ENCODE data around the gene NDUFAF8. TPM values are rescaled to one million over a fixed set of nuclear protein-coding genes. Genes with fewer than 3 reads are reported as not detected.

Gene NDUFAF8
- total RNA-seq, 2 donors from 2014 or later, result 20.8 to 26.5 TPM

DNA sequence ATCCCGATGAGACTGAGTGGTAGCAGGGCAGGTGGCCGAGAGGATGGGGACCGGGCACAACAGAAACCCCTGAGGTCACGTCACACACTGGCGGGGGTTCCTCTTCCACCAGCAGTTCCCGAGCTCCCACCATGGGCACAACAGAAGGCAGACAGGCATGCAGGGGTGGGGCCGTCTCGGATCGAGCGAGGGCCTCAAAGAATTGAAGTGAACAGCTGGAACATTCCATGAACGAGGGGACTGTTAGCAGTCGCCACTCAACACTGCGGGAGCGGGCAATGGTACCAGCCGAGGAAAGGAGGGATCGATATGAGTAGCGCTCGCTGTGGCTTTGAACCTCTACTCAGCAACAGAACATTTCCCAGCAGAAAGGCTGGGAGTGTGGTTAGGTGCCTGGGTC, 21.6 kb upstream of the NDUFAF8 start:
- WGBS, 2 donors, result 85 to 92% methylated on average over 13 to 18 of the region's 18 CpGs
- H3K27me3 ChIP-seq, result no peaks in the 10 kb centered on the region
- H3K27ac ChIP-seq, result no peak overlapping the region
- H3K4me3 ChIP-seq, result no peak overlapping the region
- no peak for ATAC-seq
- no peaks in the 10 kb centered on the region for H3K36me3 ChIP-seq (replicated peaks in 1 of 2; ENCODE audit: insufficient read depth in 1 of 2, low read depth in 2 of 2)
- intact Hi-C loops (cut with DNase I), result no loop called here
- peaks cover 14% of the 10 kb centered on the region for H3K4me1 ChIP-seq
- TF ChIP-seq POLR2A (IDR thresholded peaks at IDR 0.05), result no peak
- TF ChIP-seq, protein P1, sequence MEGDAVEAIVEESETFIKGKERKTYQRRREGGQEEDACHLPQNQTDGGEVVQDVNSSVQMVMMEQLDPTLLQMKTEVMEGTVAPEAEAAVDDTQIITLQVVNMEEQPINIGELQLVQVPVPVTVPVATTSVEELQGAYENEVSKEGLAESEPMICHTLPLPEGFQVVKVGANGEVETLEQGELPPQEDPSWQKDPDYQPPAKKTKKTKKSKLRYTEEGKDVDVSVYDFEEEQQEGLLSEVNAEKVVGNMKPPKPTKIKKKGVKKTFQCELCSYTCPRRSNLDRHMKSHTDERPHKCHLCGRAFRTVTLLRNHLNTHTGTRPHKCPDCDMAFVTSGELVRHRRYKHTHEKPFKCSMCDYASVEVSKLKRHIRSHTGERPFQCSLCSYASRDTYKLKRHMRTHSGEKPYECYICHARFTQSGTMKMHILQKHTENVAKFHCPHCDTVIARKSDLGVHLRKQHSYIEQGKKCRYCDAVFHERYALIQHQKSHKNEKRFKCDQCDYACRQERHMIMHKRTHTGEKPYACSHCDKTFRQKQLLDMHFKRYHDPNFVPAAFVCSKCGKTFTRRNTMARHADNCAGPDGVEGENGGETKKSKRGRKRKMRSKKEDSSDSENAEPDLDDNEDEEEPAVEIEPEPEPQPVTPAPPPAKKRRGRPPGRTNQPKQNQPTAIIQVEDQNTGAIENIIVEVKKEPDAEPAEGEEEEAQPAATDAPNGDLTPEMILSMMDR (IDR thresholded peaks at IDR 0.05), result no peak
- H3K9me3 ChIP-seq, result no peaks in the 10 kb centered on the region
- no peak for DNase-seq

- no peak for ATAC-seq
- TF ChIP-seq, protein P1 (IDR thresholded peaks at IDR 0.05), result no peak
- TF ChIP-seq POLR2A (IDR thresholded peaks at IDR 0.05), result no peak
- intact Hi-C loops (cut with DNase I), result no loop called here
- Histone ChIP-seq H3K36me3 (replicated peaks in 1 of 2; ENCODE audit: insufficient read depth in 1 of 2, low read depth in 2 of 2) (no peaks in the 10 kb centered on the region), H3K27ac (no peak overlapping the region), H3K27me3 (no peaks in the 10 kb centered on the region), H3K4me1 (peaks cover 17% of the 10 kb centered on the region), H3K9me3 (no peaks in the 10 kb centered on the region), H3K4me3 (no peak overlapping the region)
- no peak for DNase-seq
- 85 to 91% methylated on average over 6 to 12 of the region's 13 CpGs for WGBS, 2 donors
Measured at GRCh38 chr17:81218459-81218858, 20.7 kb upstream of the NDUFAF8 start.

DNA sequence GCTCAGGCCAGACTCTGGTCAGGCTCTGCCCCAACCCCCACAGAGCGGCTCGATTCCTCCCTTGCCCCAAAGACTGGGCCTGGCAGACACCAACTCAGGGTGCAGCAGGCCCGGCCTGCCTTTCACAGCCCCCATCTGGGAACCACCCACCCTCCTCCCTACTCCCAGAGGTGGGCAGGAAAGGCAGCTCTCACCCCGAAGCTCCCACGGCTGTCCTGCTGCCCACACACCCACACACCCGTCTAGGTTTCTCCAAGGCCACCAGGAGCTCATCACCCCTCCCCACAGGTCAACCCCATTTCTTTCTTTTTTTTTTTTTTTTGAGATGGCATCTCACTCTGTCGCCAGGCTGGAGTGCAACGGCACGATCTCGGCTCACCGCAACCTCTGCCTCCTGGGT, 20.1 kb upstream of the NDUFAF8 start:
- intact Hi-C loops (cut with DNase I), result no loop called here
- WGBS, 2 donors, result 87 to 94% methylated on average over 8 to 9 of the region's 11 CpGs
- H3K9me3 ChIP-seq, result no peaks in the 10 kb centered on the region
- no peaks in the 10 kb centered on the region for H3K36me3 ChIP-seq (replicated peaks in 1 of 2; ENCODE audit: insufficient read depth in 1 of 2, low read depth in 2 of 2)
- no peak for ATAC-seq
- DNase-seq, result no peak
- H3K4me1 ChIP-seq, result peaks cover 22% of the 10 kb centered on the region
- no peak overlapping the region for H3K27ac ChIP-seq
- TF ChIP-seq, protein P1 (IDR thresholded peaks at IDR 0.05), result no peak
- no peak for TF ChIP-seq POLR2A (IDR thresholded peaks at IDR 0.05)
- no peaks in the 10 kb centered on the region for H3K27me3 ChIP-seq
- H3K4me3 ChIP-seq, result no peak overlapping the region

- no peak for DNase-seq
- no peak overlapping the region for H3K4me3 ChIP-seq
- ATAC-seq, result no peak
- no peaks in the 10 kb centered on the region for H3K36me3 ChIP-seq (replicated peaks in 1 of 2; ENCODE audit: insufficient read depth in 1 of 2, low read depth in 2 of 2)
- H3K9me3 ChIP-seq, result no peaks in the 10 kb centered on the region
- 82 to 92% methylated on average over 2 to 23 of the region's 24 CpGs for WGBS, 2 donors
- H3K27ac ChIP-seq, result no peak overlapping the region
- TF ChIP-seq, protein P1 (IDR thresholded peaks at IDR 0.05), result no peak
- TF ChIP-seq POLR2A (IDR thresholded peaks at IDR 0.05), result no peak
- peaks cover 23% of the 10 kb centered on the region for H3K4me1 ChIP-seq
- no peaks in the 10 kb centered on the region for H3K27me3 ChIP-seq
- intact Hi-C loops (cut with DNase I), result no loop called here
Measured at GRCh38 chr17:81219476-81220180, 19.5 kb upstream of the NDUFAF8 start.

- peaks cover 23% of the 10 kb centered on the region for H3K4me1 ChIP-seq
- no peaks in the 10 kb centered on the region for H3K9me3 ChIP-seq
- H3K4me3 ChIP-seq, result no peak overlapping the region
- intact Hi-C loops (cut with DNase I), result no loop called here
- DNase-seq (no peak), ATAC-seq (no peak)
- 47 to 73% methylated on average over 6 to 11 of the region's 11 CpGs for WGBS, 2 donors
- H3K27ac ChIP-seq, result no peak overlapping the region
- no peak for TF ChIP-seq POLR2A (IDR thresholded peaks at IDR 0.05)
- TF ChIP-seq, protein P1 (IDR thresholded peaks at IDR 0.05), result no peak
- H3K27me3 ChIP-seq, result no peaks in the 10 kb centered on the region
- H3K36me3 ChIP-seq (replicated peaks in 1 of 2; ENCODE audit: insufficient read depth in 1 of 2, low read depth in 2 of 2), result no peaks in the 10 kb centered on the region
Measured at GRCh38 chr17:81221371-81221841, 17.7 kb upstream of the NDUFAF8 start.

All from body of pancreas (tissue), 4 donors.